Fibroblast of the aortic adventitia (primary cell): ENCODE results near the gene BRK1. TPM values are rescaled to one million over a fixed set of nuclear protein-coding genes. Genes with fewer than 3 reads are reported as not detected.
"Not testable (repeated sequence)": the region's sequence is repeated elsewhere in the genome, so short reads cannot be mapped to it uniquely, and the experiment has no call there.

Experiments used
- DNase-seq: peaks from one replicate; pipeline ENCODE4 v3.0.0-alpha.2; 2010; ENCODE audit warnings: low read depth
- H3K4me3 ChIP-seq: 2 replicates; pipeline ENCODE4 v1.5.1; 2011; ENCODE audit warnings: low read depth, mild to moderate bottlenecking, control low read depth, low read length, moderate library complexity
- total RNA-seq: library from RNA; depleted of rRNA; stranded (reverse); fragments of >200 nt; gene quantifications from 2 replicates; pipeline ENCODE4 v1.2.3, GENCODE V29; 2012; ENCODE audit warnings: low replicate concordance
- TF ChIP-seq, protein P1 (sequence below): IDR thresholded peaks from 2 replicates; pipeline ENCODE4 v1.5.1; 2011; ENCODE audit warnings: mild to moderate bottlenecking, low read length, control low read depth, inconsistent platforms; ENCODE audit not compliant: insufficient read depth

Gene BRK1
- total RNA-seq, 1 donor, result 172 TPM

DNA sequence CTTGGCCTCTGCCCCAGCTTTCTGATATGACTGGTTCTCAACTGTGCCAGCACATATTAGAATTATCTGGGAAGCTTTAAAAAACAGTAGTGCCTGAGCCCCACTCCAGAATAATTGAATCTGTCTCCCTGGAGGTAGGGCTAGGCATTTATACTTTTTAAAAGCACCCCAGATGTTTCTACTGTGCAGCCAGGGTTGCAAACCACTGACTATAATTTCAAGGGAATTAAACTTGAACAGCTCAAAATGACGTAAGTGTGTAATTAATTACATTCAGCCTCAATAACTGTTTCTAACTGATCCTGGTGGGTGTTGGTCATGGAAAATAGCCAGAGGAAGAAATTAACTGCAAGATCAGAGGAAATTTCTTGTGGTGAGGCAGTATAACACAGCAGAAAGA lies 44.9 kb downstream of the BRK1 start:
- peak; percentile 68 for DNase-seq
- TF ChIP-seq, protein P1, sequence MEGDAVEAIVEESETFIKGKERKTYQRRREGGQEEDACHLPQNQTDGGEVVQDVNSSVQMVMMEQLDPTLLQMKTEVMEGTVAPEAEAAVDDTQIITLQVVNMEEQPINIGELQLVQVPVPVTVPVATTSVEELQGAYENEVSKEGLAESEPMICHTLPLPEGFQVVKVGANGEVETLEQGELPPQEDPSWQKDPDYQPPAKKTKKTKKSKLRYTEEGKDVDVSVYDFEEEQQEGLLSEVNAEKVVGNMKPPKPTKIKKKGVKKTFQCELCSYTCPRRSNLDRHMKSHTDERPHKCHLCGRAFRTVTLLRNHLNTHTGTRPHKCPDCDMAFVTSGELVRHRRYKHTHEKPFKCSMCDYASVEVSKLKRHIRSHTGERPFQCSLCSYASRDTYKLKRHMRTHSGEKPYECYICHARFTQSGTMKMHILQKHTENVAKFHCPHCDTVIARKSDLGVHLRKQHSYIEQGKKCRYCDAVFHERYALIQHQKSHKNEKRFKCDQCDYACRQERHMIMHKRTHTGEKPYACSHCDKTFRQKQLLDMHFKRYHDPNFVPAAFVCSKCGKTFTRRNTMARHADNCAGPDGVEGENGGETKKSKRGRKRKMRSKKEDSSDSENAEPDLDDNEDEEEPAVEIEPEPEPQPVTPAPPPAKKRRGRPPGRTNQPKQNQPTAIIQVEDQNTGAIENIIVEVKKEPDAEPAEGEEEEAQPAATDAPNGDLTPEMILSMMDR, result no peak

DNA sequence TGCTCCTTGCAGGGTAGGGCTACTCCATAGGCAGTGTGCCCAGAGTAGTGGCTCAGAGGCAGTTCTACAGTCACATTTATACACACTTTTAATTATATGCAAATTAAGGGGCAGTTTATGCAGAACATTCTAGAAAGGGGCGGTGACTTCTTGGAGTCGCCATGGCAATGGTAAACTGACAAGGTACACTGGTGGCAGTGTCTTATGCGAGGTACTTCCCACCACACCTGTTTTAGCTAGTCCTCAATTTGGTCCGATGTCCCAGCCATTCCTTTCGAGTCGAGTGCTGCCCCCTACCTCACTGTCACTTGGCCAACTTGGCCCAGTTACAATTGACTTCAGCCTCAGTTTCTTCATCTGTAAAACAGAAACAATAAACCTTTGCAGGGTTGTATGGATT lies 45.5 kb downstream of the BRK1 start:
- TF ChIP-seq, protein P1, result no peak
- DNase-seq, result no peak

More for the DNA sequence above, 44.9 kb downstream of the BRK1 start:
- no peak overlapping the region for H3K4me3 ChIP-seq

DNA sequence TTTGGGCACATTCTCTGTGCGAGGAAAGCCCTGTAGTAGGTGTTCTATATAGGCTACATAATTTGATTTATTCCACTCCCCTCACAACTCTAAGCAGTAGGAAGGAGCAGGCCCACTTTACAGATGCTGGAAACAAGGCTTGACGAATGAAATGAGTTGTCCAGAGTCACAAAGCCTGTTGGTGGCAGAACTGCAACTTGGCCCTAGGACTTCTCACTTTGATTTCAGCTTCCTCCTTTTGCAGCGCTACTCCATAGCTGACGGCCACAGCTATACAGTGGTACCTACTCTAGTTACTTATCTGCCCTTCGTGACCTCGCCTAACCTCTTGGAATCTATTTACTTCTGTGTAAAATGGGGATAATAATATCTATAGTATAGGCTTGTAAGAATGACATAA lies 46.7 kb downstream of the BRK1 start:
- no peak overlapping the region for H3K4me3 ChIP-seq
- TF ChIP-seq, protein P1, result no peak
- DNase-seq, result no peak

More for the DNA sequence above, 45.5 kb downstream of the BRK1 start:
- H3K4me3 ChIP-seq, result no peak overlapping the region

DNA sequence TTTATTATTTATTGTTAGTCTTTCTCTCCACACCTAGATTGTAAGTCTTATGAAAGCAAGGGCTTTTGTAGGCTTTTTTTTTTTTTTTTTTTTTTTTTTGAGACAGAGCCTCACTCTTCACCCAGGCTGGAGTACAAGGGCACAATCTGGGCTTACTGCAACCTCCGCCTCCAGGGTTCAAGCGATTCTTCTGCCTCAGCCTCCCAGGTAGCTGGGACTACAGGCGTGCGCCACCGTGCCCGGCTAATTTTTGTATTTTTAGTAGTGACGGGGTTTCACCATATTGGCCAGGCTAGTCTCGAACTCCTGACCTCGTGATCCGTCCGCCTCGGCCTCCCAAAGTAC lies 48.7 kb downstream of the BRK1 start:
- H3K4me3 ChIP-seq, result peak overlapping the region; percentile 87
- DNase-seq, result not testable (repeated sequence)

DNA sequence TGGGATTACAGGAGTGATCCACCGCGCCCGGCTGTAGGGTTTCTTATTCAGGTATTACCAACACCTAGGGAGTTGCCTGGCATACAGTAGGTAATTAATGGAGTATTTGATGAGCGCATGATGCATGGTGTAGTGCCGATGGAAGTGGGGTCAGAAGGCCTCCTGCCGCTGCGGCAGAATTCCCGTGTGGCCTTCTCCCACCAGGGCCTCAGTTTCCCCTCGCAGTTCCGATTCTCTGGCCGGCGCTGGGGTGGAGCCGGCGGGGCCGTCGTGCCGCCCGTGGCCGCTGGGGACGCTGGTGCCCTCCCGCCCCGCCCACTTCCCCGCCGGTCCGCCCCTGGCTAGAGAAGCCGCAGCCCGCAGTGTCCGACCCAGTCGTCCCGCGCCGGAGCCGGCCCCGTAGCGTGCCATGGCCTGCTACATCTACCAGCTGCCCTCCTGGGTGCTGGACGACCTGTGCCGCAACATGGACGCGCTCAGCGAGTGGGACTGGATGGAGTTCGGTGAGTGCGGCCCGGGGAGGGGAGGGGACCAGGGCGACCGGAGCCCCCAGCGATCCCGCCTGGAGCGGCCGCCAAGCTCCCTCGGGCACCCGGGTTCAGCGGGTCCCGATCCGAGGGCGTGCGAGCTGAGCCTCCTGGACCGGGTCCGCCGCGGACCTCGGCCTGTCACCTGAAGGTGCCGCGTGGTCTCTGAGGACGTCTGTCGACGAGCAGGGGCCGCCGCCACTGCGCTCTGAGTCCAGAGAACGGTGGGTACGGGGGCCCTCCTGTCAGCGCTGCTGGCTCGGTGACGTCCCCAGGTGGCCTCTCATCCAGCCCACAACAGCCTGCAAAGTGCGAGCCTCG lies 49.3 kb downstream of the BRK1 start, which contains the start of gene IRAK2:
Gene IRAK2, plus strand, starts transcription at position 374 of the 848 bp plus-strand sequence. Its CDS starts 36 bp downstream, at position 410.
- TF ChIP-seq, protein P1, result peak; percentile 70
- DNase-seq, result peak; percentile 48
- H3K4me3 ChIP-seq, result peak within 1 kb of the TSS; percentile 87

DNA sequence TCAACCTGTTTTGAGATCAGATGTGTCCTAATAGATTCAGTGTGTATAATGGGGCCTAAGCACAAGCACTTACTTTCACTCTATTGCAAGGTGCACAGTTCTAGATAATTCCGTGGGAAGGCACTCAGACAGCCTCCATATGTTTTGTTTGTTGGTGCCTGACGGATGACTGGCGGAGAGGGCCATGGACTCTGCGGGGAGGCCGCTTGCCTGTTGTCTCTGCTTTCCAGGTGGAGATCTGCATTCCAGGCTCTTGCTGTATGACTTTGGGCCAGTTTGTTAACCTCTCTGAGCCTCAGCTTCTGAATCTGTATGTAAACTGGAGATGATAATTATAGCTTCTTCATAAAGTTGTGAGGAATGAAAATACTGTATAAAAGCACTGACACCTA lies 50.7 kb downstream of the BRK1 start:
- TF ChIP-seq, protein P1, result no peak
- no peak for DNase-seq
- no peak overlapping the region for H3K4me3 ChIP-seq

DNA sequence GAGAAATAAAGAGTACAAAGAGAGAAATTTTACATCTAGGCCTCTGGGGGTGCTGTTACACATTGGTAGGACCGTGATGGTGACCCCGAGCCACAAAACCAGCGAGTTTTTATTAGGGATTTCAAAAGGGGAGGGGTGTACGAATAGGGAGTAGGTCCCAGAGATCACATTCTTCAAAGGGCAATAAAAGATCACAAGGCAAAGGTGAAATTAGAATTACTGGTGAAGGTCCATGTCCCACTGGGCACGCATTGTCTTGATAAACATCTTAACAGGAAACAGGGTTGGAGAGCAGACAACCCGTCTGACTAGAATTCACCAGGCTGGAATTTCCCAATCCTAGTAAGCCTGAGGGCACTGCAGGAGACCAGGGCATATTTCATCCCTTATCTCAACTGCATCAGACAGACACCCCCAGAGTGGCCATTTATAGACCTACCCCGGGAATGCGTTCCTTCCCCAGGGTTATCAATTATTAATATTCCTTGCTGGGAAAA lies 53.6 kb downstream of the BRK1 start:
- H3K4me3 ChIP-seq, result no peak overlapping the region
- TF ChIP-seq, protein P1, result no peak
- no peak for DNase-seq
